IPS-15b (cell line): ENCODE measurements around the gene RPL36.

ENCODE experiments used
- H3K27me3 ChIP-seq: one replicate; pipeline ENCODE4 v1.6.1; 2013; ENCODE audit warnings: low read length; ENCODE audit not compliant: control insufficient read depth, insufficient read depth
- H3K36me3 ChIP-seq: one replicate; pipeline ENCODE4 v1.6.1; 2013; ENCODE audit warnings: low read length; ENCODE audit not compliant: control insufficient read depth, insufficient read depth
- H3K4me1 ChIP-seq: one replicate; pipeline ENCODE4 v1.6.1; 2013; ENCODE audit warnings: mild to moderate bottlenecking, low read length; ENCODE audit not compliant: control insufficient read depth, insufficient read depth
- H3K4me3 ChIP-seq: one replicate; pipeline ENCODE4 v1.5.1; 2013; ENCODE audit warnings: low read depth, low read length
- H3K9ac ChIP-seq: one replicate; pipeline ENCODE4 v1.6.1; 2013; ENCODE audit warnings: low read depth, mild to moderate bottlenecking, low read length
- H3K9me3 ChIP-seq: one replicate; pipeline ENCODE4 v1.6.1; 2013; ENCODE audit warnings: mild to moderate bottlenecking, low read length; ENCODE audit not compliant: control insufficient read depth, insufficient read depth

Gene RPL36

GRCh38 chr19:5693195-5694166 is 3.4 kb downstream of the RPL36 start:
- Histone ChIP-seq H3K9ac (no peak overlapping the region), H3K9me3 (no peaks in the 10 kb centered on the region), H3K4me3 (no peak overlapping the region), H3K27me3 (no peaks in the 10 kb centered on the region), H3K4me1 (no peaks in the 10 kb centered on the region), H3K36me3 (peaks cover 72% of the 10 kb centered on the region)

GRCh38 chr19:5694167-5694955 is 4.3 kb downstream of the RPL36 start:
- H3K9ac ChIP-seq, result no peak overlapping the region
- peaks cover 79% of the 10 kb centered on the region for H3K36me3 ChIP-seq

GRCh38 chr19:5694956-5695648 is 5.0 kb downstream of the RPL36 start:
- Histone ChIP-seq H3K9me3 (no peaks in the 10 kb centered on the region), H3K36me3 (peaks cover 82% of the 10 kb centered on the region), H3K9ac (no peak overlapping the region), H3K4me3 (no peak overlapping the region), H3K27me3 (no peaks in the 10 kb centered on the region), H3K4me1 (no peaks in the 10 kb centered on the region)

More at GRCh38 chr19:5694167-5694955, 4.3 kb downstream of the RPL36 start:
- no peaks in the 10 kb centered on the region for H3K27me3 ChIP-seq
- H3K4me3 ChIP-seq, result no peak overlapping the region
- H3K4me1 ChIP-seq, result no peaks in the 10 kb centered on the region
- H3K9me3 ChIP-seq, result no peaks in the 10 kb centered on the region

- Histone ChIP-seq H3K4me3 (no peak overlapping the region), H3K4me1 (no peaks in the 10 kb centered on the region), H3K27me3 (no peaks in the 10 kb centered on the region), H3K9me3 (no peaks in the 10 kb centered on the region), H3K36me3 (peaks cover 85% of the 10 kb centered on the region), H3K9ac (no peak overlapping the region)
These were observed 5.6 kb downstream of the RPL36 start for GRCh38 chr19:5695649-5696195.

- H3K36me3 ChIP-seq, result peaks cover 85% of the 10 kb centered on the region
- no peaks in the 10 kb centered on the region for H3K27me3 ChIP-seq
- H3K9me3 ChIP-seq, result no peaks in the 10 kb centered on the region
- no peak overlapping the region for H3K4me3 ChIP-seq
- no peak overlapping the region for H3K9ac ChIP-seq
- no peaks in the 10 kb centered on the region for H3K4me1 ChIP-seq
These were observed 6.3 kb downstream of the RPL36 start for GRCh38 chr19:5696196-5697021.

- Histone ChIP-seq H3K4me3 (no peak overlapping the region), H3K27me3 (no peaks in the 10 kb centered on the region), H3K9me3 (no peaks in the 10 kb centered on the region), H3K36me3 (peaks cover 77% of the 10 kb centered on the region), H3K9ac (no peak overlapping the region), H3K4me1 (no peaks in the 10 kb centered on the region)
These were observed 7.2 kb downstream of the RPL36 start for GRCh38 chr19:5697022-5697889.

GRCh38 chr19:5697890-5698634 is 8.0 kb downstream of the RPL36 start:
- Histone ChIP-seq H3K4me3 (no peak overlapping the region), H3K27me3 (no peaks in the 10 kb centered on the region), H3K9me3 (no peaks in the 10 kb centered on the region), H3K9ac (no peak overlapping the region), H3K36me3 (peaks cover 69% of the 10 kb centered on the region), H3K4me1 (no peaks in the 10 kb centered on the region)

GRCh38 chr19:5698635-5699422 is 8.7 kb downstream of the RPL36 start:
- H3K9ac ChIP-seq, result no peak overlapping the region
- no peak overlapping the region for H3K4me3 ChIP-seq
- no peaks in the 10 kb centered on the region for H3K9me3 ChIP-seq
- H3K27me3 ChIP-seq, result no peaks in the 10 kb centered on the region
- H3K4me1 ChIP-seq, result no peaks in the 10 kb centered on the region
- H3K36me3 ChIP-seq, result peaks cover 69% of the 10 kb centered on the region

- H3K9me3 ChIP-seq, result no peaks in the 10 kb centered on the region
- peaks cover 68% of the 10 kb centered on the region for H3K36me3 ChIP-seq
- no peaks in the 10 kb centered on the region for H3K4me1 ChIP-seq
- H3K4me3 ChIP-seq, result no peak overlapping the region
- no peak overlapping the region for H3K9ac ChIP-seq
- H3K27me3 ChIP-seq, result no peaks in the 10 kb centered on the region
These were observed 10.5 kb downstream of the RPL36 start for GRCh38 chr19:5700455-5701092.
